HG03095 (cell line): ENCODE results near the gene RCOR1.

ENCODE experiments used
- ATAC-seq: cut with Tn5 transposase; IDR thresholded peaks from one replicate; pipeline ENCODE4 v1.9.1; 2021; ENCODE audit warnings: moderate library complexity; ENCODE audit not compliant: unreplicated experiment

RCOR1 gene

GRCh38 chr14:102708494-102708893 is 116.0 kb downstream of the RCOR1 start:
- ATAC-seq, result no peak

GRCh38 chr14:102711207-102711606 is 118.8 kb downstream of the RCOR1 start:
- ATAC-seq, result no peak

GRCh38 chr14:102711946-102712345 is 119.5 kb downstream of the RCOR1 start:
- no peak for ATAC-seq

GRCh38 chr14:102717276-102717675 is 124.8 kb downstream of the RCOR1 start:
- no peak for ATAC-seq

- no peak for ATAC-seq
Measured at GRCh38 chr14:102722646-102723045, 130.2 kb downstream of the RCOR1 start.

GRCh38 chr14:102723650-102724049 is 131.2 kb downstream of the RCOR1 start:
- ATAC-seq, result no peak

- no peak for ATAC-seq
Measured at GRCh38 chr14:102726191-102726949, 133.9 kb downstream of the RCOR1 start.

- no peak for ATAC-seq
Measured at GRCh38 chr14:102727336-102728095, 135.1 kb downstream of the RCOR1 start.

- ATAC-seq, result no peak
Measured at GRCh38 chr14:102728501-102728900, 136.1 kb downstream of the RCOR1 start.

GRCh38 chr14:102729268-102729667 is 136.8 kb downstream of the RCOR1 start:
- no peak for ATAC-seq

- ATAC-seq, result no peak
Measured at GRCh38 chr14:102729825-102730224, 137.4 kb downstream of the RCOR1 start.

- ATAC-seq, result no peak
Measured at GRCh38 chr14:102731101-102731870, 138.8 kb downstream of the RCOR1 start.

GRCh38 chr14:102731871-102732800 is 139.7 kb downstream of the RCOR1 start:
- ATAC-seq, result no peak

- no peak for ATAC-seq
Measured at GRCh38 chr14:102732924-102733323, 140.5 kb downstream of the RCOR1 start.

- ATAC-seq, result no peak
Measured at GRCh38 chr14:102733326-102733725, 140.9 kb downstream of the RCOR1 start.

- no peak for ATAC-seq
Measured at GRCh38 chr14:102734436-102734835, 142.0 kb downstream of the RCOR1 start.

- ATAC-seq, result no peak
Measured at GRCh38 chr14:102736956-102737355, 144.5 kb downstream of the RCOR1 start.

GRCh38 chr14:102737402-102738372 is 145.2 kb downstream of the RCOR1 start:
- ATAC-seq, result no peak
